Ovary (tissue), 9 donors: ENCODE data around the gene RTN1. TPM values are rescaled to one million over a fixed set of nuclear protein-coding genes. Genes with fewer than 3 reads are reported as not detected.

Experiments used
- DNase-seq, 5 donors: peaks; one replicate each; pipeline ENCODE4 v3.0.0-alpha.2; 2019 to 2020
- H3K27ac ChIP-seq, 2 donors: fragments of 200-600 bp; one replicate each; pipeline versions ENCODE4 v1.5.1 to v1.8.0; 2019 to 2022
- H3K27me3 ChIP-seq: fragments of 200-600 bp; one replicate; pipeline ENCODE4 v1.8.0; 2022
- H3K36me3 ChIP-seq: fragments of 200-600 bp; sonication (generic); one replicate; pipeline ENCODE4 v1.5.1; 2019
- H3K4me1 ChIP-seq: one replicate; pipeline ENCODE4 v1.8.1; 2013; ENCODE audit warnings: mild to moderate bottlenecking, moderate library complexity; ENCODE audit not compliant: insufficient read depth
- H3K4me3 ChIP-seq: fragments of 200-600 bp; sonication (generic); one replicate; pipeline ENCODE4 v1.5.1; 2017
- H3K9me3 ChIP-seq, 2 donors: fragments of 200-600 bp in 1 of 2; sonication (generic) in 1 of 2; one replicate each; pipeline versions ENCODE4 v1.5.1 to v1.8.1; 2013 to 2019; ENCODE audit warnings: mild to moderate bottlenecking in 1 of 2, moderate library complexity in 1 of 2
- EP300 ChIP-seq: sonication (generic); formaldehyde crosslinking; IDR thresholded peaks from one replicate; pipeline ENCODE4 v1.6.1; 2017; ENCODE audit warnings: antibody characterized with exemption
- POLR2A ChIP-seq: fragments of 450-650 bp; IDR thresholded peaks from one replicate; pipeline ENCODE4 v1.6.1; 2017; ENCODE audit warnings: antibody characterized with exemption, mild to moderate bottlenecking, moderate library complexity
- WGBS, 3 donors: extraction: QIAGEN DNeasy Blood & Tissue Kit in 1 of 3; methylation state at CpG; one replicate each; pipeline versions ENCODE4 v1.1.5 to v1.1.7; 2013 to 2017; 5-methylcytosine and 5-hydroxymethylcytosine counted together
- intact Hi-C, 4 donors: fragments of 100-400 bp; cut with DNase I; formaldehyde crosslinking; loops; one replicate each; pipeline versions ENCODE4 v1.11.0 to v1.15.1; 2022 to 2023
- polyA plus RNA-seq, 2 donors: library from polyadenylated mRNA; stranded (reverse); fragments of 200-250 nt in 1 of 2; fragments of 350-450 nt in 1 of 2; fragmentation: Illumina TruSeq in 1 of 2; extraction: RNeasy Lipid Tissue Mini Kit (QIAGEN cat#74804) in 1 of 2; gene quantifications; one replicate each; pipeline ENCODE4 v1.2.3, GENCODE V29; 2013 to 2014
- total RNA-seq, 7 donors: library from RNA; depleted of rRNA in 2 of 7; stranded (reverse); fragments of >200 nt in 2 of 7; fragmentation: NEBNext Ultra II Directional in 3 of 7; extraction: Animal tissue kit (Norgen Biotek cat#: 25700) in 3 of 7; gene quantifications; one replicate each; pipeline versions ENCODE4 v1.1.0 to v1.2.4, GENCODE V29; 2016 to 2023
- TF ChIP-seq, protein P1 (sequence below), 3 donors: fragments of 450-650 bp in 2 of 3; fragments of 200-600 bp in 1 of 3; IDR thresholded peaks; one replicate each; pipeline versions ENCODE4 v1.5.1 to v1.8.0; 2016 to 2022; ENCODE audit warnings: antibody characterized with exemption in 3 of 3, mild to moderate bottlenecking in 1 of 3
- donor health status: DM: no; HTN: no; CAD: no; lungs with moderate emphysema.
- donor health status: DM: no; HTN: no; CAD: no.
- donor health status: Bipolar disorder and iron deficiency.
- donor health status: DM: yes; HTN: yes; CAD: no.
- donor health status: DM: no; HTN: no; CAD: no.
- donor health status: DM: yes; HTN: yes; CAD: no.

RTN1 gene
- total and polyA plus RNA-seq, 9 donors: 0.51 to 10.2 (median 1.00) TPM

DNA sequence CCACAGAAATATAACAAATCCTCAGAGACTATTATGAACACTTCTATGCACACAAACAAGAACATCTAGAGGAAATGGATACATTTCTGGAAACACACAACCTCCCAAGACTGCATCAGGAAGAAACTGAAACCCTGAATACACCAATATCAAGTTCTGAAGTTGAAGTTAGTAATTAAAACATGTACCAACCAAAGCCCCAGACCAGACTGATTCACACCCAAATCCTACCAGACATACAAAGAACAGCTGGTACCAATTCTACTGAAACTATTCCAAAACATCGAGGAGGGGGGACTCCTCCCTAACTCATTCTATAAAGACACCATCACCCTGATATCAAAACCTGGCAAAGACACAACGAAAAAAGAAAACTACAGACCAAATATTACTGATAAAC is 179.3 kb downstream of the RTN1 start:
- Histone ChIP-seq H3K4me3 (no peak overlapping the region), H3K36me3 (no peaks in the 10 kb centered on the region), H3K27me3 (no peaks in the 10 kb centered on the region), H3K27ac (no peak overlapping the region), H3K4me1 (no peaks in the 10 kb centered on the region), H3K9me3 (no peaks in the 10 kb centered on the region)
- intact Hi-C loops: no loop called here
- WGBS, 3 donors: 7 to 36% (median 8%) methylated on average over 2 of the region's 2 CpGs
- DNase-seq: no peak
- TF ChIP-seq, protein P1, sequence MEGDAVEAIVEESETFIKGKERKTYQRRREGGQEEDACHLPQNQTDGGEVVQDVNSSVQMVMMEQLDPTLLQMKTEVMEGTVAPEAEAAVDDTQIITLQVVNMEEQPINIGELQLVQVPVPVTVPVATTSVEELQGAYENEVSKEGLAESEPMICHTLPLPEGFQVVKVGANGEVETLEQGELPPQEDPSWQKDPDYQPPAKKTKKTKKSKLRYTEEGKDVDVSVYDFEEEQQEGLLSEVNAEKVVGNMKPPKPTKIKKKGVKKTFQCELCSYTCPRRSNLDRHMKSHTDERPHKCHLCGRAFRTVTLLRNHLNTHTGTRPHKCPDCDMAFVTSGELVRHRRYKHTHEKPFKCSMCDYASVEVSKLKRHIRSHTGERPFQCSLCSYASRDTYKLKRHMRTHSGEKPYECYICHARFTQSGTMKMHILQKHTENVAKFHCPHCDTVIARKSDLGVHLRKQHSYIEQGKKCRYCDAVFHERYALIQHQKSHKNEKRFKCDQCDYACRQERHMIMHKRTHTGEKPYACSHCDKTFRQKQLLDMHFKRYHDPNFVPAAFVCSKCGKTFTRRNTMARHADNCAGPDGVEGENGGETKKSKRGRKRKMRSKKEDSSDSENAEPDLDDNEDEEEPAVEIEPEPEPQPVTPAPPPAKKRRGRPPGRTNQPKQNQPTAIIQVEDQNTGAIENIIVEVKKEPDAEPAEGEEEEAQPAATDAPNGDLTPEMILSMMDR (IDR thresholded peaks at IDR 0.05): no peak
- no peak for TF ChIP-seq EP300
- no peak for TF ChIP-seq POLR2A

DNA sequence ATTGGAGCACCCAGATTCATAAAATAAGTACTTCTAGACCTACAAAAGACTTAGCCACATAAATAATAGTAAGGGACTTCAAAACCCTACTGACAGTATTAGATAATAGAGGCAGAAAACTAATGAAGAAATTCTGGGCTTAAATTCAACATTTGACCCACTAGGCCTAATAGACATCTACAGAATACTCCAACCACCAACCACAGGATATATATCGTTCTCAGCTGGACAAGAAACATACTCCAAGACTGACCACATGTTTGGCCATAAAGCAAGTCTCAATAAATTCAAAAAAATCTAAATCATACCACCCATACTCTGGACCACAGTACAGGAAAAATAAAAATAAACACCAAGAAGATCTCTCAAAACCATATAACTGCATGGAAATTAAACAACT is 180.2 kb downstream of the RTN1 start:
- 0 to 67% (median 34%) methylated on average over 1 of the region's 1 CpG for WGBS, 3 donors
- Histone ChIP-seq H3K27me3 (no peaks in the 10 kb centered on the region), H3K4me3 (no peak overlapping the region), H3K27ac (no peak overlapping the region), H3K9me3 (no peaks in the 10 kb centered on the region), H3K4me1 (no peaks in the 10 kb centered on the region), H3K36me3 (no peaks in the 10 kb centered on the region)
- TF ChIP-seq, protein P1 (IDR thresholded peaks at IDR 0.05): no peak
- no peak for TF ChIP-seq EP300
- TF ChIP-seq POLR2A: no peak
- intact Hi-C loops: no loop called here
- DNase-seq: no peak

DNA sequence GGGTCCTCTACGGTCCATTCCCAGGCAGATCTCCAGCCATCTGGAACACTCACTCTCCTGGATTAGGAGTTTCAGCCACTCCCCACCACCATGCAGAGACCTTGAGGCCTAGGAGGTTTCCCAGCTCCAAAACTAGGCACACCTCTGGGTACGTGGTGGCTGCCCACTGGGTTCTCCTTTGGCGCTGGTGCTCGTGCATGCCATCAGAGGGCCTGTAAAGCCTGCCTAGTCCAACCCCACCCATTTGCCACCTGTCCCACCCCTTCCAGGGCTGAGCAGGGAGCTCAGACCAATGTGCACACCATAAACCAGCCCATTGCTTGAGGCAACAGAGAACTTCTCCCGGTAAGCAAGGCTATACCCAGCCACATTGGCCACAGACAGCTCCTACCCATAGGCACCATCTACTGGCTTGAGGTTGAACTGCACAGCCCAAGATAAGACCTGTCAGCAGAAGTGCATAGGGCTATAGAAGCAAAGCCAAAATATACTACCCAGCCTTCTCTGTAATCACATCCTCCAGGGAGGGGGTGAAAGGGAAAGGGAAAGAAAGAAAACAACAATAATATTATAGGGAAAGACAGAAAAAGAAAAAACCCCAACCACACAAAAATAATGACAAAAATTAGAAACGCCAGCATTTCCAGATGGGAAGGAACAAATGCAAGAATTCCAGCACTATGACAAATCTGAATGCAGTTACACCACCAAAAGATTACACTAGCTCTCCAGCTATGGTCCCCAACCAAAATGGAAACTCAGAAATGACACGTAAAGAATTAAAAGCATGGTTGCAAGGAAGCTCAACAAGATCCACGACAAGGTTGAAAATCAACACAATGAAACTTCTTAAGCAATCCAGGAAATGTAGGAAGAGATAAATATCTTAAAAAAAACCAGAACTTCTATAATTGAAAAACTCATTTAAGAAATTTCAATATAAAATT is 182.1 kb downstream of the RTN1 start:
- TF ChIP-seq EP300 (no peak), POLR2A (no peak)
- TF ChIP-seq, protein P1 (IDR thresholded peaks at IDR 0.05): no peak
- Histone ChIP-seq H3K4me3 (no peak overlapping the region), H3K27me3 (no peaks in the 10 kb centered on the region), H3K4me1 (no peaks in the 10 kb centered on the region), H3K9me3 (no peaks in the 10 kb centered on the region), H3K36me3 (no peaks in the 10 kb centered on the region), H3K27ac (no peak overlapping the region)
- 78 to 82% (median 78%) methylated on average over 8 of the region's 8 CpGs for WGBS, 3 donors
- DNase-seq: no peak
- intact Hi-C loops: no loop called here

DNA sequence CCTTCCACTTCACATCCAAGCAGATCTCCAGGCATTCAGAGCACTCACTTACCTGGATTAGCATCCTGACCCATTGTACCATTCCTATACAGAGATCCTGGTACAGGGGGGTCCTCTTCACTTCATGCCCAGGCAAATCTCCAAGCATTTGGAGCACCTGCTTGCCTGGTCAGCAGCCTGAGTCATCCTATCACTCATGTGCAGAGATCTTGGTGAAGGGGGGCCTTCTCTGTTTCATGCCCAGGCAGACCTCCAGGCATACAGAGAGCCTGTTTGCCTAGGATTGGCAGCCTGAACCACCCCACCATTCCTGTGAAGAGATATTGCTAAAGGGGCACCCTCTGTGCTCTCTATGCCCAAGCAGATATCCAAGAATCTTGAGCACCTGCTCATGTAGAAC is 182.9 kb downstream of the RTN1 start:
- H3K9me3 ChIP-seq: no peaks in the 10 kb centered on the region
- no peak overlapping the region for H3K27ac ChIP-seq
- intact Hi-C loops: no loop called here
- H3K36me3 ChIP-seq: no peaks in the 10 kb centered on the region
- DNase-seq: no peak
- H3K27me3 ChIP-seq: no peaks in the 10 kb centered on the region
- no peak overlapping the region for H3K4me3 ChIP-seq
- no peaks in the 10 kb centered on the region for H3K4me1 ChIP-seq
- TF ChIP-seq, protein P1 (IDR thresholded peaks at IDR 0.05): no peak
- TF ChIP-seq POLR2A (no peak), EP300 (no peak)
